Right hindlimb (tissue), 1 donor: Measurements from ENCODE around the gene GRM1.
"Not testable (repeated sequence)": the region's sequence is repeated elsewhere in the genome, so short reads cannot be mapped to it uniquely, and the experiment has no call there.

Source experiments
- DNase-seq: peaks from one replicate; pipeline ENCODE4 v3.0.0-alpha.2; 2018

Gene GRM1

DNA sequence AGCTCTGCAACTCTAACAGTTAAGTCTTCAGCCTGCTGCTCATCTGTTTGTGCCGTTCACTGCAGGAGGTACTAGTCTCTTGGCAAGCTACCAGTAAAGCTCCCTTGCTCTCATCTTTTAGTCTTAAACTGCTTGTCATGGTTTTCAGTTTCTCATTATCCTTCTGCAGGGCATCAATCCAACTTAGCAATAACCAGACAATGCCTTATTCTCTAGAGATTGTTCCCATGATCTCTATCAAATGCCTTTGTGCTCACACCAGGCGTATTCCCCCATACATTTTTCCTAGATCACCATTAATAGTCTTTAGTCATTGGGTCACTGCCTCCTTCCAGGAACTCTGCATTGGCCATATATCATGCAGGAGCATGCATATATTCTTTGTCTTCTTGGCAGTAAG lies 171.3 kb downstream of the GRM1 start:
- DNase-seq = peak; percentile 62

- no peak for DNase-seq
Observed at GRCh38 chr6:146202570-146202969, 173.7 kb downstream of the GRM1 start.

DNA sequence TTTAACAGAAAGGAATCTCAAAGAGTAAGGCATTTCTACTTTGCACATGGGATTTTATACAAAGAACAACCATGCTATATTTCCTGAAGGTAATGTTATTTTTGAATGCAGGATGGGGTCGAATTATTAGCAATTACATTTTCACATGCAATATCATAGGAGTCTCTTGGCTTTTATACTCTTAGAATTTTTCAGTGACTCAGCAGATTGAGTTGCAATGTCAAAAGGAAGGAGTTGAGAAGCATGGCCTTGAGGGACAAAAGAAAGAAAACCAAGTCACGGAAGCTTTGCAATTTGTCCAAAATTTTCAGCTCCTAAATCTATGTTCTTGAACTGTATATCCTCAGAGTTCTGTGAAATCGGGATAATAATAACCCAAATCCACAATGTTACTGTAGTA lies 181.1 kb downstream of the GRM1 start:
- DNase-seq = no peak

DNA sequence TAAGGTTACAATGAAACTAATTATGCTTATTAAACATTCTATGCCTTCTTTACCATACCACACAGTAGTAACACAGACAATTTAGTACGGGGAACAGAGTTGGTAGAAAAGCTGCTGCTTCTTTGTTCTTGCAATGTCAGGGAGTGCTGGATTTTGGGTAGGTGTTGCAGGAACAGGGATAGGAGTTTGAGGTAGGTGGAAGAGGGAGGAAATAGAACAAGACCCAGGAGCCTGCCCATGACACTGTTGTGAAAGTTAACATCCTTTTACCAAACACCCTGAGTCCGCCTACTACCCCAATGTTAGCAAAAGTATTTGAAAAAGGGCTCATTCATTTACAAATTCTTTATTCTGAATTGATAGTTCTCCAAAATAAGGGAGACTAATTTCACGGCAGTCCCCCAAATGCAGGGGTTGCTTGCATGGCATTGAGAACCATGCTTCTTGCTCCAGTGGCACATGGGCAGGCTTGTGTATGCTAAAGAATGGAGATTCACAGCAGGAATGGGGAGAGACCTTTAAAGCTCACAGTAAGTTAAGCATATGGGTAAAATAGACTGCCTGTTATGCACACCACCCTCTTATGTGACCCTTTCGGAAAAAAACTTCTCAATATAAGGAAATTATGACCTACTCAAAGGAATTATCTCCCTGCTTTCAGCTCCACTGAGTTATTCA lies 181.7 kb downstream of the GRM1 start:
- no peak for DNase-seq

DNA sequence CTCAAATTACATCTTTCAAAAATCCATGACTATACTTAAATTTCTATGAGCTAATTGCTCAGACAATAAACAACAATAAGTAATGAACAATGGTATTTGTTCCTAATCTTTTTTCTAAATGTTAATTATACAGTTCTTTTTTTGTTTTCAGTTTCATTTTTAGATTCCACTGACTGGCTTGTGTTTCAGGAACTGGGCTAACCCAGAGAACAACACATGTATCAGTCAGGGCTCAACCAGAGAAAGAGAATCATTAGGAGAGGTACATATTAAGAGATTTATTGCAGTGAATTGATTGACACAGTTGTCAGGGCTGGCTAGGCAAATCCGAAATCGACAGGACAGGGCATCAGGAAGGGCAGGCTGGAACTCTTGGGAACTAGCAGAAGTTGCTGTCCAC lies 182.8 kb downstream of the GRM1 start:
- DNase-seq = no peak

GRCh38 chr6:146212781-146213180 lies 183.9 kb downstream of the GRM1 start:
- DNase-seq = no peak

- DNase-seq = no peak
Observed at GRCh38 chr6:146219101-146219500, 190.2 kb downstream of the GRM1 start.

GRCh38 chr6:146224449-146224848 lies 195.6 kb downstream of the GRM1 start:
- no peak for DNase-seq

GRCh38 chr6:146224988-146225387 lies 196.1 kb downstream of the GRM1 start:
- no peak for DNase-seq

- peak; percentile 16 for DNase-seq
Observed at GRCh38 chr6:146240322-146240721, 211.5 kb downstream of the GRM1 start.

- DNase-seq = no peak
Observed at GRCh38 chr6:146240807-146241206, 211.9 kb downstream of the GRM1 start.

GRCh38 chr6:146243646-146244045 lies 214.8 kb downstream of the GRM1 start:
- DNase-seq = not testable (repeated sequence)

DNA sequence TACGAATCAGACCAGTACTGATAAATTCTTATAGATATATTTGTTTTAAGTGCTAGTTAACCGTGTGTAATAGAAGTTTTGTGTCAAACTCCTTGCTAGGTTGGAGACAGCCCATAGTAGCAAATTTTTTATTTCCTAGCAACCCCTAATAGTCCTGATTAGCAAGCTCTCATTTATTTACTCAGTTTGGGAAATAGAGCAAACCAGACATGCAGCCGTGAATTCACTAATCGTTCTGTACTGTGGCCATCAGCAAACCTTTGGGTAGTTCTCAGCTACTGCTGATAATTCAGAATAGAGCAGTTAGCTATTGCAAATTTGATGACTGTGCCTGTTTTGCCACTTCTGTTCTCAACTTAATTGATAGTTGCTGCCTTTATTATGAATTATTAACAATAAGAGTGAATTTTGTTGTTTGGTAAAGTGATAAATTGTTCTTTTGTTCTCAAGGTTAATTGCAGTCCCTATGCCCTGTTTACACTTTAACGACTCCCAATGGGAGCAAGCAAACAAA lies 215.8 kb downstream of the GRM1 start:
- DNase-seq = no peak

- no peak for DNase-seq
Observed at GRCh38 chr6:146246028-146246427, 217.2 kb downstream of the GRM1 start.

DNA sequence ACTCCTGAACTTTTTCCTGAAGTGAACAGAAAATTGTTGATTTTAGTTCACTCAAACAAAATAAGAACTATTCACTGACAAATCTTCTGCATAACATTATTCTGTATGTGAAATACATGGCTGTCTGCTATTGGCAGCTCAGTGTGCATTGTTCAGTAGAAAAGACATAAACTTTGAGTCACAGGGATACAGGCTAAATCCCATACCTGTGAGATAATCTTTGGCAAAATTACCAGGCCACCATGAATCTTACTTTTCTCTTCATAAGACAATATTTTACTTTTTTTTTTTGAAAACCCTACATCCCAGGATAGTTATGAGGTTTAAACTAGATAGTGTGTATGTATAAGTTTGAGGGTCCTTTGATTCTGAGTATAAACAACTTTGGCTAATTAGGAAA lies 224.8 kb downstream of the GRM1 start:
- no peak for DNase-seq

DNA sequence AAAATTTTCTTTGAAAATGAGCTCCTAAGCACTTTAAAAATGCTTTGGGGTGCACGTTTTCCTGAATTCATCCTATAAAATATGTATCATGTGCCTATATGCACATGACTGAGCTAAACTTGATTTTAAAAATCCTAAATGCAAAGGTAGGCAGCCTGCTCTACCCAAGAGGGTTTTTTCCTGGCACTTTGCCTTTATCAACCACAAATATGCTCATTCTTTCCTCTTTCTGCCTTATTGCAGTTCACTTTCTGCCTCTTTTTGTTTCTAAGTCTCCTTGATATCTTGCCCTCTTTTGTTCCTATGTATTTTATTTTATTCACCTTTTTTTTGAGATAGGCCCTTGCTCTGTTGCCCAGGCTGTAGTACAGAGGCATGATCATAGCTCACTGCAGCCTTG lies 229.3 kb downstream of the GRM1 start:
- DNase-seq = no peak

DNA sequence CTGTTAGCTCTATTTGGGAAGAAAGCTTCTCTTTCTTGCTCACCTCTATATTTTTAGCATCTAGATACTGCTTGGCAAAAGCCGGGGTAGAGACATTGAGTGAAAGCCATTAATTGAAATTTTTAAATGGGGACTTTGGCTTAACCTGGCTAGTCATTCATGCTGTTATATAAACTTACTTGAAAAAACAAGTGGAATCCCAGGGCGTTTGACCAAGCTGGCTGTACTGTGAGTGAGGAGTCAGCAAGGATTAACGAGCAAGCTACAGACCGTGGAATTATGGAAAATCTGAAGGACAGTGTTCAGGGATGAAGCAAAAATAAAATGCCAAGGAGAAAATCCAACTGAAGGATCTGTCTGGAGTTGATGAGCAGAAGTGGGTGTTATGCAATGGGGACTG lies 232.0 kb downstream of the GRM1 start:
- DNase-seq = no peak

DNA sequence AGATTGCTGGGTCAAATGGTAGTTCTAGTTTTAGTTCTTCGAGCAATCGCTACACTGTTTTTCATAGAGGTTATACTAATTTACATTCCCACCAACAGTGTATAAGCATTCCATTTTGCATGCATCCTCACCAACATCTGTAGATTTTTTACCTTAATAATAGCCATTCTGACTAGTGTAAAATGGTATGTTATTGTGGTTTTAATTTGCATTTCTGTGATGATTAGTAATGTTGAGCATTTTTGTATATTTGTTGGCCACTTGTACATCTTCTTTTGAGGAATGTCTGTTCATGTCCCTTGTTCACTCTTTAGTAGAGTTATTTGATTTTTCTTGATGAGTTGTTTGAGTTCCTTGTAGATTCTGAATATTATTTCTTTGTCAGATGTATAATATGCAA lies 236.2 kb downstream of the GRM1 start:
- DNase-seq = no peak

GRCh38 chr6:146267447-146267846 lies 238.6 kb downstream of the GRM1 start:
- no peak for DNase-seq

DNA sequence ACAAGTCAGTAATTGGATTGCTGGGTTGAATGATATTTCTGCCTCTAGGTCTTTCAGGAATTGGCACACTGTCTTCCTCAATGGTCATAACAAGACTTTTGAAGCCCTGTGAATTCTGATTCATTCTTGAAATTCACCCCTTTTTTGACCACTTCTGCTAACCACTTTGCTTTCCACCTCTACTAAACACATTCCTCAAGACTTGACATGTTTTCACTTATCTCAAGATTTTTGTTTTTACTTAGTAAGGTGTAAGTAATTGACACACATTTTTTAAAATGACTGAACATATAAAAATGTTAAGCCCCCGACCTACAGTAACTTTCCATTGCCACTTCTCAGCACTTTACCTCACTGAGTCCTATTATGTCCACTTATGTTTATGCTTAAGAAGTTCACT lies 239.1 kb downstream of the GRM1 start:
- no peak for DNase-seq

DNA sequence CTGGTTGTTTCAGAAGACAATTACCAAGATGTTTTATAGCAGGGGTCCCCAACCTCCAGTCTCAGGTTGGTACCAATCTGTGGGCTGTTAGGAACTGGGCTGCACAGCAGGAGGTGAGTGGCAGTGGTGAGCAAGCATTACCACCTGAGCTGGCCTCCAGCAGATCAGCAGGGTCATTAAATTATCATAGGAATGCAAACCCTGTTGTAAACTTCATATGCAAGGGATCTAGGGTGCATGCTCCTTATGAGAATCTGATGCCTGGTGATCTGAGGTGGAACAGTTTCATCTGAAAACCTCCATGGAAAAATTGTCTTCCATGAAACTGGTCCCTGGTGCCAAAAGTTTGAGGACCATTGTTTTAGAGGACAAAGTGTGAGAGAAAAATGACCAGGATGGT lies 240.6 kb downstream of the GRM1 start:
- no peak for DNase-seq

DNA sequence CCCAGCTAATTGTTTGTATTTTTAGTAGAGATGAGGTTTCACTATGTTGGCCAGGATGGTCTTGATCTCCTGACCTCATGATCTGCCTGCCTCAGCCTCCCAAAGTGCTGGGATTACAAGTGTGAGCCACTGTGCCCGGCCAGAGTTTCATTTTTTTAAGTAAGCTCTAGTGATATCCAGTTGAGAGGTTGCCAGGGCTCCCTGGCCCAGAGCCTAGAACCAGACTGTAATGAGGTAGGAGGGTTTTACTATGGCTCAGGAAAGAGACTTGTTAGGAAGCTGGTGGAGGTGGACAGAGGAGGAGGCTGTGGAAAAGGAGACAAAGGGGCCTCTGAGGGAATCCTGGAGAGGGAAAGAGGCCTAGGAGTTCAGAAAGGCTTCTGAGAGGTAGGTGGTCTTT lies 242.3 kb downstream of the GRM1 start:
- peak; percentile 38 for DNase-seq

- DNase-seq = no peak
Observed at GRCh38 chr6:146273490-146273889, 244.6 kb downstream of the GRM1 start.

DNA sequence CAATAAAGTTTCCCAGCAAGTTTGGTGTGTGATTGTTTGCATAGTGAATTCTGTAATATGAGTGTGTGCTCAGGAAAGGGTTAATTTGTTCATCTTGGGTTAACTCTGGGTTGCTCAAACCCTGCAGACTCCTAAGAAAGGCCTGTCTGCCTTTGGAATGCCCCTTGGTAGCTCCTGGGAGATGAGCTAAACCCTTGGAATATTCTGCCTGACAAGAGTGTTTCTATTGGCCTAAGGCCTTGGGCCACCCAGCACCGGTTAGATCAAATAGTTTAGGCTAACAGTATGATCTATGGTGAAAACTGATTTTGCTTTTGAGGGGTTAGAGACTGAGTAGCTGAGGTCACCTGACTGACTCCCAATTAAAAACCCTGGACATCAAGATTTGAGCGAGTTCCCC lies 248.3 kb downstream of the GRM1 start:
- DNase-seq = no peak

DNA sequence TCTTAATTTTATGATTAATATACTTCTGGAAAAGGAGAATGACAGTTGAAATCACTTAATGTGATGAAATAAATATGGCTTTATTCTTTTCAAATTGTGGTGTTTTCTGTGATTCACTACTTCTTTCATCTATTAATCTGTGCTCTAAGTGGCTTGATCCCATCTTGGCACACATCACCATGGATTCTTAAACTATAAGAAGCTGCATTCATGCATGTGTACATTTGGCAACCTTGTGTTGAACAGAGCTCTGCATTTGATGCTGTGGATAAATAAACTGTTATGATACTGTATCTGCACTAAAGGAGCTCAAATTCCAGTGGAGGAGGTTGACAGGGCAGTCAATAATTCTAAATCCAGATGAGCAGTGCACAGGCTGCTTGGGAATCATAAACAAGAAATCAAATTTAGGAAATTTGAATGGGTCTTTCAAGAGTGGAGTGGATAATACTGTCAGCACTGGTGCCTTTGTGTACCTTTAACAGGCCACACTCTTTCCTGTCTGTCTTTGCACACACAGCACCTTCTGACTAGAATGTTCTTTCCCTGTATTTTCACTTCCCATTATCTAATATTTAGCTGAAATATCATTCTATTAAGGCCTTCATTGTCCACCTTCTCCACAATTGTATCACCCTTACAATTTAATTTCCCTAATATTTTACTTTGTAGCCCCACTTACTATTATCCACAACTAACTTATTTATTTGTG lies 252.9 kb downstream of the GRM1 start:
- DNase-seq = no peak
